ENCODE results near the gene ABHD4.

Gene ABHD4

GRCh38 chr14:22648506-22648905, 50.4 kb downstream of the ABHD4 start:
- DNase-seq (ENCODE audit: extremely low read depth, low read depth), result no peak
- no peak for TF ChIP-seq CTCF (IDR thresholded peaks at IDR 0.05; ENCODE audit: low read depth, low read length)

GRCh38 chr14:22650046-22650739, 52.1 kb downstream of the ABHD4 start:
- TF ChIP-seq CTCF (IDR thresholded peaks at IDR 0.05; ENCODE audit: low read depth, low read length), result no peak
- no peak for DNase-seq (ENCODE audit: extremely low read depth, low read depth)

GRCh38 chr14:22650960-22651521, 52.9 kb downstream of the ABHD4 start:
- no peak for DNase-seq (ENCODE audit: extremely low read depth, low read depth)
- no peak for TF ChIP-seq CTCF (IDR thresholded peaks at IDR 0.05; ENCODE audit: low read depth, low read length)

GRCh38 chr14:22651586-22651985, 53.5 kb downstream of the ABHD4 start:
- no peak for TF ChIP-seq CTCF (IDR thresholded peaks at IDR 0.05; ENCODE audit: low read depth, low read length)
- no peak for DNase-seq (ENCODE audit: extremely low read depth, low read depth)

GRCh38 chr14:22653012-22653621, 55.0 kb downstream of the ABHD4 start:
- peak; percentile 42 for DNase-seq (ENCODE audit: extremely low read depth, low read depth)
- peak; percentile 97 for TF ChIP-seq CTCF (IDR thresholded peaks at IDR 0.05; ENCODE audit: low read depth, low read length)

GRCh38 chr14:22656226-22656625, 58.1 kb downstream of the ABHD4 start:
- TF ChIP-seq CTCF (IDR thresholded peaks at IDR 0.05; ENCODE audit: low read depth, low read length), result no peak
- DNase-seq (ENCODE audit: extremely low read depth, low read depth), result no peak

Data from AG09319 (cell line).